Astrocyte (in vitro differentiated cells and primary cell): ENCODE measurements around the gene RNPS1. TPM values are rescaled to one million over a fixed set of nuclear protein-coding genes. Genes with fewer than 3 reads are reported as not detected.

Source experiments
- DNase-seq: peaks from one replicate; pipeline ENCODE4 v3.0.0-alpha.2; 2010; ENCODE audit warnings: low read depth
- FAIRE-seq: peaks from 2 replicates; lab custom pipeline; 2011; peaks lifted over from hg19 to GRCh38; lab: Jason Lieb, UNC
- H2AFZ ChIP-seq: 2 replicates; pipeline ENCODE4 v1.6.0; 2012; ENCODE audit warnings: low read depth, low read length, inconsistent platforms
- H3K27ac ChIP-seq: 2 replicates; pipeline ENCODE4 v1.5.1; 2011; ENCODE audit warnings: low read depth, low read length, inconsistent platforms
- H3K27me3 ChIP-seq: 2 replicates; pipeline ENCODE4 v1.6.0; 2011; ENCODE audit warnings: low read length, inconsistent platforms; ENCODE audit not compliant: insufficient read depth
- H3K36me3 ChIP-seq: 2 replicates; pipeline ENCODE4 v1.5.1; 2011; ENCODE audit warnings: low read length, inconsistent platforms; ENCODE audit not compliant: insufficient read depth
- H3K4me1 ChIP-seq: 2 replicates; pipeline ENCODE4 v1.5.1; 2011; ENCODE audit warnings: low read length, inconsistent platforms; ENCODE audit not compliant: insufficient read depth
- H3K4me2 ChIP-seq: 2 replicates; pipeline ENCODE4 v1.6.0; 2012; ENCODE audit warnings: low read length, inconsistent platforms
- H3K4me3 ChIP-seq: 2 replicates; pipeline ENCODE4 v1.5.1; 2011; ENCODE audit warnings: low read depth, mild to moderate bottlenecking, low read length, inconsistent platforms; ENCODE audit not compliant: insufficient read depth
- H3K79me2 ChIP-seq: 2 replicates; pipeline ENCODE4 v1.6.0; 2012; ENCODE audit warnings: mild to moderate bottlenecking, low read length, inconsistent platforms; ENCODE audit not compliant: insufficient read depth
- H3K9ac ChIP-seq: 2 replicates; pipeline ENCODE4 v1.6.0; 2012; ENCODE audit warnings: mild to moderate bottlenecking, low read length, inconsistent platforms
- H3K9me3 ChIP-seq: 2 replicates; pipeline ENCODE4 v1.5.1; 2012; ENCODE audit warnings: low read depth, mild to moderate bottlenecking, low read length, inconsistent platforms; ENCODE audit not compliant: insufficient read depth
- H4K20me1 ChIP-seq: 2 replicates; pipeline ENCODE4 v1.6.0; 2012; ENCODE audit warnings: low read length, inconsistent platforms; ENCODE audit not compliant: insufficient read depth
- H3K27ac Mint-ChIP-seq: one replicate; pipeline ENCODE4 v1.8.0; 2021; ENCODE audit warnings: mild to moderate bottlenecking, mixed read lengths; ENCODE audit not compliant: unreplicated experiment
- H3K27me3 Mint-ChIP-seq: one replicate; pipeline ENCODE4 v1.8.0; 2021; ENCODE audit warnings: low read depth, mixed read lengths; ENCODE audit not compliant: unreplicated experiment
- H3K36me3 Mint-ChIP-seq: one replicate; pipeline ENCODE4 v1.8.0; 2021; ENCODE audit warnings: low read depth, mixed read lengths; ENCODE audit not compliant: unreplicated experiment
- H3K4me1 Mint-ChIP-seq: one replicate; pipeline ENCODE4 v1.8.0; 2021; ENCODE audit warnings: low read depth, mixed read lengths; ENCODE audit not compliant: unreplicated experiment
- H3K4me3 Mint-ChIP-seq: one replicate; pipeline ENCODE4 v1.8.0; 2021; ENCODE audit warnings: mild to moderate bottlenecking, moderate library complexity, mixed read lengths; ENCODE audit not compliant: unreplicated experiment
- H3K9me3 Mint-ChIP-seq: one replicate; pipeline ENCODE4 v1.8.0; 2021; ENCODE audit warnings: mild to moderate bottlenecking, mixed read lengths; ENCODE audit not compliant: unreplicated experiment
- CTCF ChIP-seq: IDR thresholded peaks from 2 replicates; pipeline ENCODE4 v1.5.1; 2011; ENCODE audit warnings: low read depth, mild to moderate bottlenecking, inconsistent platforms, low read length, moderate library complexity; ENCODE audit not compliant: insufficient read depth
- EZH2 ChIP-seq: IDR thresholded peaks from 2 replicates; pipeline ENCODE4 v1.6.1; 2012; ENCODE audit warnings: mild to moderate bottlenecking, low read length, inconsistent platforms; ENCODE audit not compliant: insufficient read depth
- total RNA-seq: library from RNA; stranded (reverse); gene quantifications from 2 replicates; pipeline ENCODE4 v1.2.1, GENCODE V29; 2021

RNPS1 gene
- total RNA-seq, 1 donor from 2014 or later, result 209 TPM

DNA sequence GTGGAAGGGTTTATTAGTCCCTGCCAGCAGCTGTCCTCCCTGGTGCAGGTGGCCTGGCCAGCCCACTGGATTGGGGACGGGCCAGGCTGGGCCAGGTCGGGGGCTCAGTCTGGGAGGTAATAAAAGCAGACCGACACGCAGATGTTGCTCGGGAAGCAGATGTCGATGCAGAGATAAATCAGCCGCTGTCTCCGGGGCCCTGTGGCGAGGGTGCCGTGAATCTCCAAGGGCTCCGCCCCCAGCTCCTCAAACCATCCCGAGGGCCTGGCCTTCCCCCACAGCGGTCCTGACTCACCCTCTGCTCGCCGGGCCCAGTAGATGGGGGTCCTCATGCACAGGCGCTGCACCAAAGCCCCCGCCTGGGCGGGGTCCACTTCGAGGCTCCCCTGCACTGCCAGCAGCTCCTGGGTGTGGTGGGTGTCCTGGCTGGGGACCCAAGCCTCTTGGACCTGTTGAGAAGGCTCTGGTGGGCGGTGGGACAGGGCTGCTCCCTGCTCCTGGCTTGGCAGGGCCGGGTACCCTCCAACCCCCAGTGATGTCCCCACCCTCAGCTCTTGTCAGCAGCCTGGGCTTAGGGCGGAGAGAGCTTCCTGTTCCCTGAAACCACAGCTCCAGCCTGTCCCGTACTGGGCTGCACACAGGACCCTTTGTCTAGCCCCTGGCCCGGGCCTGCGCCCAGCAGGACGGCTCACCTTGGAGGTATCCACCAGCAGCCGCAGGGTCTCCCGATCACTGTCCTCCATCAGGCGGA lies 58.5 kb downstream of the RNPS1 start:
- no peak for FAIRE-seq
- Histone ChIP-seq H3K79me2 (peaks cover 47% of the 10 kb centered on the region), H3K27me3 (no peaks in the 10 kb centered on the region)

GRCh38 chr16:2208772-2209171 lies 59.2 kb downstream of the RNPS1 start:
- Mint-ChIP-seq H3K4me1 (peaks cover 17% of the 10 kb centered on the region), H3K27ac (no peak overlapping the region)
- H3K4me3 ChIP-seq, result no peak overlapping the region

More for the DNA sequence above, 58.5 kb downstream of the RNPS1 start:
- no peaks in the 10 kb centered on the region for H3K36me3 ChIP-seq
- no peak for TF ChIP-seq CTCF
- no peak for TF ChIP-seq EZH2
- no peak overlapping the region for H3K4me2 ChIP-seq
- H2AFZ ChIP-seq, result no peak overlapping the region
- Mint-ChIP-seq H3K9me3 (no peaks in the 10 kb centered on the region), H3K4me3 (no peak overlapping the region), H3K27ac (no peak overlapping the region), H3K4me1 (peaks cover 17% of the 10 kb centered on the region), H3K27me3 (no peaks in the 10 kb centered on the region), H3K36me3 (peaks cover 4% of the 10 kb centered on the region)
- DNase-seq, result no peak
- H3K4me1 ChIP-seq, result peaks cover 27% of the 10 kb centered on the region
- no peak overlapping the region for H3K9ac ChIP-seq
- H3K9me3 ChIP-seq, result no peaks in the 10 kb centered on the region
- H3K4me3 ChIP-seq, result no peak overlapping the region
- H4K20me1 ChIP-seq, result peaks cover 30% of the 10 kb centered on the region
- H3K27ac ChIP-seq, result no peak overlapping the region

More at GRCh38 chr16:2208772-2209171, 59.2 kb downstream of the RNPS1 start:
- no peak overlapping the region for H3K4me3 Mint-ChIP-seq
- no peaks in the 10 kb centered on the region for H3K9me3 Mint-ChIP-seq
- DNase-seq, result no peak
- peaks cover 30% of the 10 kb centered on the region for H4K20me1 ChIP-seq
- no peaks in the 10 kb centered on the region for H3K9me3 ChIP-seq
- peaks cover 4% of the 10 kb centered on the region for H3K36me3 Mint-ChIP-seq
- H3K4me2 ChIP-seq, result no peak overlapping the region
- no peak overlapping the region for H2AFZ ChIP-seq
- FAIRE-seq, result no peak
- H3K27me3 Mint-ChIP-seq, result no peaks in the 10 kb centered on the region
- H3K79me2 ChIP-seq, result peaks cover 40% of the 10 kb centered on the region
- no peak overlapping the region for H3K9ac ChIP-seq
- H3K4me1 ChIP-seq, result peaks cover 27% of the 10 kb centered on the region
- no peaks in the 10 kb centered on the region for H3K36me3 ChIP-seq
- TF ChIP-seq CTCF (no peak), EZH2 (no peak)
- no peak overlapping the region for H3K27ac ChIP-seq
- no peaks in the 10 kb centered on the region for H3K27me3 ChIP-seq
